Activated CD4-positive, alpha-beta memory T cell treated with anti-CD3 and anti-CD28 coated beads for 36 hours (primary cell): ENCODE results near the gene ZDHHC22. TPM values are rescaled to one million over a fixed set of nuclear protein-coding genes. Genes with fewer than 3 reads are reported as not detected.

Source experiments
- CTCF ChIA-PET: fragments of 350-600 bp; sonication (Branson Sonifier 250); formaldehyde crosslinking; loops from one replicate; lab custom pipeline; 2021; ENCODE audit warnings: antibody characterized with exemption, inconsistent platforms; lab: Charles Lee
- POLR2A ChIA-PET: fragments of 350-600 bp; sonication (Branson Sonifier 250); formaldehyde crosslinking; loops from one replicate; lab custom pipeline; 2021; ENCODE audit warnings: antibody characterized with exemption; lab: Charles Lee
- DNase-seq: peaks from one replicate; pipeline ENCODE4 v3.0.0-alpha.2; 2020
- H3K27ac Mint-ChIP-seq: one replicate; pipeline ENCODE4 v1.8.0; 2021; ENCODE audit warnings: mixed read lengths
- H3K27me3 Mint-ChIP-seq: one replicate; pipeline ENCODE4 v1.8.0; 2021; ENCODE audit warnings: mixed read lengths
- H3K36me3 Mint-ChIP-seq: one replicate; pipeline ENCODE4 v1.8.0; 2021; ENCODE audit warnings: mixed read lengths
- H3K4me1 Mint-ChIP-seq: one replicate; pipeline ENCODE4 v1.8.0; 2021; ENCODE audit warnings: low read depth, mixed read lengths
- H3K4me3 Mint-ChIP-seq: one replicate; pipeline ENCODE4 v1.8.0; 2021; ENCODE audit warnings: mild to moderate bottlenecking, mixed read lengths
- H3K9me3 Mint-ChIP-seq: one replicate; pipeline ENCODE4 v1.8.0; 2021; ENCODE audit warnings: mixed read lengths
- intact Hi-C: fragments of 100-400 bp; cut with micrococcal nuclease; formaldehyde crosslinking; loops from one replicate; pipeline ENCODE4 v1.15.1; 2023
- total RNA-seq, 2 experiments: library from RNA; stranded (reverse); gene quantifications; one replicate each; pipeline ENCODE4 v1.2.3, GENCODE V29; 2021

Gene ZDHHC22
- total RNA-seq, 2 experiments from 2014 or later = not detected

GRCh38 chr14:77110286-77110685, 31.3 kb downstream of the ZDHHC22 start:
- no peaks in the 10 kb centered on the region for H3K9me3 Mint-ChIP-seq
- no peaks in the 10 kb centered on the region for H3K27me3 Mint-ChIP-seq
- H3K4me1 Mint-ChIP-seq = no peaks in the 10 kb centered on the region
- DNase-seq = no peak
- no peak overlapping the region for H3K4me3 Mint-ChIP-seq
- POLR2A ChIA-PET = interaction anchor here (1.7 kb wide), 1 partner anchor 11 kb away, joined by 4 read pairs; no protein-coding TSS in a partner anchor
- intact Hi-C loops = no loop called here
- CTCF ChIA-PET = interaction anchor here (1.1 to 2.6 kb wide), 3 partner anchors 13 to 206 kb away, joined by 4 to 13 read pairs (median 4); no protein-coding TSS in a partner anchor
- no peak overlapping the region for H3K27ac Mint-ChIP-seq
- H3K36me3 Mint-ChIP-seq = peaks cover 32% of the 10 kb centered on the region

GRCh38 chr14:77109656-77110055, 31.9 kb downstream of the ZDHHC22 start:
- no peak for DNase-seq
- Mint-ChIP-seq H3K9me3 (no peaks in the 10 kb centered on the region), H3K4me3 (no peak overlapping the region), H3K4me1 (no peaks in the 10 kb centered on the region), H3K27me3 (no peaks in the 10 kb centered on the region), H3K36me3 (peaks cover 27% of the 10 kb centered on the region), H3K27ac (no peak overlapping the region)
- intact Hi-C loops = no loop called here
- ChIA-PET POLR2A (no interaction called here), CTCF (interaction anchor here (0.6 to 2.6 kb wide), 5 partner anchors 13 to 206 kb away, joined by 3 to 13 read pairs (median 4); no protein-coding TSS in a partner anchor)

GRCh38 chr14:77108753-77109152, 32.8 kb downstream of the ZDHHC22 start:
- Mint-ChIP-seq H3K9me3 (no peaks in the 10 kb centered on the region), H3K36me3 (peaks cover 21% of the 10 kb centered on the region), H3K27ac (no peak overlapping the region), H3K4me3 (no peak overlapping the region), H3K4me1 (no peaks in the 10 kb centered on the region), H3K27me3 (no peaks in the 10 kb centered on the region)
- DNase-seq = no peak
- ChIA-PET CTCF (interaction anchor here (1.3 kb wide), 1 partner anchor 15 kb away, joined by 4 read pairs; no protein-coding TSS in a partner anchor), POLR2A (no interaction called here)
- intact Hi-C loops = no loop called here

- no peak for DNase-seq
- no peaks in the 10 kb centered on the region for H3K4me1 Mint-ChIP-seq
- CTCF ChIA-PET = no interaction called here
- H3K27ac Mint-ChIP-seq = no peak overlapping the region
- peaks cover 14% of the 10 kb centered on the region for H3K36me3 Mint-ChIP-seq
- H3K27me3 Mint-ChIP-seq = no peaks in the 10 kb centered on the region
- POLR2A ChIA-PET = interaction anchor here (1.3 kb wide), 1 partner anchor 8 kb away, joined by 4 read pairs; no protein-coding TSS in a partner anchor
- no peak overlapping the region for H3K4me3 Mint-ChIP-seq
- intact Hi-C loops = no loop called here
- H3K9me3 Mint-ChIP-seq = no peaks in the 10 kb centered on the region
These were observed 34.4 kb downstream of the ZDHHC22 start for GRCh38 chr14:77107228-77107627.

GRCh38 chr14:77106666-77107065, 34.9 kb downstream of the ZDHHC22 start:
- H3K9me3 Mint-ChIP-seq = no peaks in the 10 kb centered on the region
- H3K27me3 Mint-ChIP-seq = no peaks in the 10 kb centered on the region
- intact Hi-C loops = no loop called here
- ChIA-PET POLR2A (interaction anchor here (1.3 kb wide), 1 partner anchor 8 kb away, joined by 4 read pairs; no protein-coding TSS in a partner anchor), CTCF (no interaction called here)
- no peak overlapping the region for H3K4me3 Mint-ChIP-seq
- peaks cover 11% of the 10 kb centered on the region for H3K36me3 Mint-ChIP-seq
- no peak for DNase-seq
- H3K4me1 Mint-ChIP-seq = no peaks in the 10 kb centered on the region
- no peak overlapping the region for H3K27ac Mint-ChIP-seq

GRCh38 chr14:77105145-77105939, 36.2 kb downstream of the ZDHHC22 start:
- POLR2A ChIA-PET = no interaction called here
- DNase-seq = no peak

GRCh38 chr14:77104393-77104792, 37.2 kb downstream of the ZDHHC22 start:
- Mint-ChIP-seq H3K4me1 (peaks cover 12% of the 10 kb centered on the region), H3K4me3 (no peak overlapping the region), H3K27me3 (no peaks in the 10 kb centered on the region), H3K36me3 (peaks cover 8% of the 10 kb centered on the region), H3K9me3 (no peaks in the 10 kb centered on the region), H3K27ac (no peak overlapping the region)
- no peak for DNase-seq
- ChIA-PET POLR2A (no interaction called here), CTCF (interaction anchor here (1.0 to 2.3 kb wide), 4 partner anchors 9 to 22 kb away, joined by 3 to 8 read pairs (median 4); no protein-coding TSS in a partner anchor)
- intact Hi-C loops = no loop called here

More at GRCh38 chr14:77105145-77105939, 36.2 kb downstream of the ZDHHC22 start:
- Mint-ChIP-seq H3K27me3 (no peaks in the 10 kb centered on the region), H3K27ac (no peak overlapping the region), H3K4me3 (no peak overlapping the region), H3K4me1 (peaks cover 7% of the 10 kb centered on the region), H3K36me3 (peaks cover 8% of the 10 kb centered on the region), H3K9me3 (no peaks in the 10 kb centered on the region)
- intact Hi-C loops = no loop called here
- CTCF ChIA-PET = interaction anchor here (0.6 to 1.6 kb wide), 5 partner anchors 8 to 141 kb away, joined by 3 to 5 read pairs (median 3); no protein-coding TSS in a partner anchor

GRCh38 chr14:77103951-77104350, 37.6 kb downstream of the ZDHHC22 start:
- DNase-seq = no peak
- ChIA-PET POLR2A (no interaction called here), CTCF (interaction anchor here (1.0 to 2.3 kb wide), 3 partner anchors 9 to 22 kb away, joined by 3 to 8 read pairs (median 5); no protein-coding TSS in a partner anchor)
- Mint-ChIP-seq H3K27me3 (no peaks in the 10 kb centered on the region), H3K27ac (no peak overlapping the region), H3K9me3 (no peaks in the 10 kb centered on the region), H3K4me3 (no peak overlapping the region), H3K36me3 (peaks cover 8% of the 10 kb centered on the region), H3K4me1 (peaks cover 17% of the 10 kb centered on the region)
- intact Hi-C loops = no loop called here

GRCh38 chr14:77103475-77103874, 38.1 kb downstream of the ZDHHC22 start:
- intact Hi-C loops = no loop called here
- ChIA-PET POLR2A (no interaction called here), CTCF (interaction anchor here (1.6 to 2.3 kb wide), 2 partner anchors 21 to 23 kb away, joined by 3 to 8 read pairs; no protein-coding TSS in a partner anchor)
- Mint-ChIP-seq H3K4me3 (no peak overlapping the region), H3K9me3 (no peaks in the 10 kb centered on the region), H3K36me3 (peaks cover 5% of the 10 kb centered on the region), H3K4me1 (peaks cover 20% of the 10 kb centered on the region), H3K27ac (no peak overlapping the region), H3K27me3 (no peaks in the 10 kb centered on the region)
- DNase-seq = no peak

- intact Hi-C loops = no loop called here
- ChIA-PET CTCF (interaction anchor here (2.3 kb wide), 1 partner anchor 22 kb away, joined by 8 read pairs; no protein-coding TSS in a partner anchor), POLR2A (no interaction called here)
- no peaks in the 10 kb centered on the region for H3K36me3 Mint-ChIP-seq
- H3K9me3 Mint-ChIP-seq = no peaks in the 10 kb centered on the region
- peaks cover 22% of the 10 kb centered on the region for H3K4me1 Mint-ChIP-seq
- H3K27me3 Mint-ChIP-seq = no peaks in the 10 kb centered on the region
- H3K27ac Mint-ChIP-seq = no peak overlapping the region
- no peak for DNase-seq
- H3K4me3 Mint-ChIP-seq = no peak overlapping the region
These were observed 39.4 kb downstream of the ZDHHC22 start for GRCh38 chr14:77102154-77102553.

- intact Hi-C loops = no loop called here
- H3K4me3 Mint-ChIP-seq = no peak overlapping the region
- no peaks in the 10 kb centered on the region for H3K36me3 Mint-ChIP-seq
- H3K4me1 Mint-ChIP-seq = peaks cover 31% of the 10 kb centered on the region
- POLR2A ChIA-PET = no interaction called here
- DNase-seq = no peak
- no peak overlapping the region for H3K27ac Mint-ChIP-seq
- H3K27me3 Mint-ChIP-seq = no peaks in the 10 kb centered on the region
- no peaks in the 10 kb centered on the region for H3K9me3 Mint-ChIP-seq
- CTCF ChIA-PET = interaction anchor here (1.1 kb wide), 1 partner anchor 188 kb away, joined by 3 read pairs; no protein-coding TSS in a partner anchor
These were observed 40.6 kb downstream of the ZDHHC22 start for GRCh38 chr14:77100961-77101360.
